K562 (cell line): Measurements from ENCODE around the gene NDUFV3. TPM values are rescaled to one million over a fixed set of nuclear protein-coding genes. Genes with fewer than 3 reads are reported as not detected.
A peak's percentile ranks its signal among the peaks of the same experiment; 100 is the strongest.

Experiments
- ARID1B ChIP-seq: fragments of 450-650 bp; IDR thresholded peaks from 2 replicates; pipeline ENCODE4 v1.6.1; 2016; ENCODE audit warnings: antibody characterized with exemption, mild to moderate bottlenecking, inconsistent platforms
- CC2D1A ChIP-seq: fragments of 450-650 bp; IDR thresholded peaks from 2 replicates; pipeline ENCODE4 v1.6.1; 2017; ENCODE audit warnings: mild to moderate bottlenecking
- DPF2 ChIP-seq: fragments of 450-650 bp; IDR thresholded peaks from 2 replicates; pipeline ENCODE4 v1.6.1; 2016
- FOS ChIP-seq: IDR thresholded peaks from 3 replicates; pipeline ENCODE4 v1.6.1; 2011; ENCODE audit not compliant: insufficient read length; ENCODE audit errors: extremely low read depth
- FOSL1 ChIP-seq: fragments of 200-800 bp; sonication (Bioruptor generic); conservative IDR thresholded peaks from 2 replicates; pipeline ENCODE4 v1.6.1; 2016; ENCODE audit warnings: missing genetic modification characterization, missing compliant biosample characterization
- HDAC8 ChIP-seq: fragments of 450-650 bp; IDR thresholded peaks from 2 replicates; pipeline ENCODE4 v1.6.1; 2016; ENCODE audit warnings: mild to moderate bottlenecking, missing genetic modification characterization, moderate library complexity, missing compliant biosample characterization
- HEY1 ChIP-seq: fragments of 250-450 bp; sonication (Bioruptor Pico); IDR thresholded peaks from 2 replicates; pipeline ENCODE4 v1.5.0; 2020; ENCODE audit warnings: mild to moderate bottlenecking, moderate library complexity, borderline replicate concordance
- HMG20B ChIP-seq: fragments of 250-450 bp; sonication (Bioruptor Pico); IDR thresholded peaks from 2 replicates; pipeline ENCODE4 v1.5.0; 2021; ENCODE audit warnings: mild to moderate bottlenecking
- KDM4B ChIP-seq, 2 experiments: fragments of 450-650 bp in 1 of 2; sonication (generic) in 1 of 2; IDR thresholded peaks; 2 replicates each; pipeline ENCODE4 v1.6.1; 2016 to 2017; ENCODE audit warnings: borderline replicate concordance in 2 of 2, antibody characterized with exemption in 1 of 2, low read depth in 1 of 2, mild to moderate bottlenecking in 1 of 2
- MCM7 ChIP-seq, 2 experiments: fragments of 450-650 bp; IDR thresholded peaks; 2 replicates each; pipeline ENCODE4 v1.6.1; 2016 to 2018
- NEUROD1 ChIP-seq: fragments of 150-350 bp; IDR thresholded peaks from 2 replicates; pipeline ENCODE4 v1.6.1; 2014; ENCODE audit warnings: borderline replicate concordance, low read length, low read depth; ENCODE audit not compliant: partially characterized antibody
- PPARD ChIP-seq: fragments of 250-450 bp; sonication (Bioruptor Pico); IDR thresholded peaks from 2 replicates; pipeline ENCODE4 v1.8.0; 2022; ENCODE audit warnings: inconsistent platforms, mild to moderate bottlenecking, moderate library complexity
- RBM25 ChIP-seq: fragments of 200-400 bp; formaldehyde crosslinking; IDR thresholded peaks from 2 replicates; pipeline ENCODE4 v1.6.1; 2018; ENCODE audit warnings: low read length, low read depth, moderate library complexity; ENCODE audit not compliant: severe bottlenecking
- RNF2 ChIP-seq: sonication (generic); IDR thresholded peaks from 2 replicates; pipeline ENCODE4 v1.6.1; 2016
- ZNF146 ChIP-seq: IDR thresholded peaks from one replicate; pipeline ENCODE4 v1.6.1; 2018; ENCODE audit warnings: missing compliant biosample characterization; ENCODE audit not compliant: unreplicated experiment
- ZNF232 ChIP-seq: sonication (generic); formaldehyde crosslinking; IDR thresholded peaks from 2 replicates; pipeline ENCODE4 v1.8.0; 2022; ENCODE audit warnings: mild to moderate bottlenecking, missing genetic modification reagents
- ZNF444 ChIP-seq: fragments of 250-450 bp; sonication (Bioruptor Pico); IDR thresholded peaks from 2 replicates; pipeline ENCODE4 v1.4.0; 2020; ENCODE audit warnings: mild to moderate bottlenecking, moderate library complexity
- ZNF445 ChIP-seq: fragments of 250-450 bp; sonication (Bioruptor Pico); IDR thresholded peaks from 2 replicates; pipeline ENCODE4 v1.4.0; 2020; ENCODE audit warnings: low read depth, mild to moderate bottlenecking, moderate library complexity
- polyA plus RNA-seq, 8 experiments: library from polyadenylated mRNA; depleted of rRNA in 4 of 8; stranded (reverse) in 5 of 8; unstranded in 3 of 8; fragments of >200 nt; fragmentation: Nextera tagmentation in 2 of 8; fragmentation: Illumina TruSeq in 1 of 8; extraction: Ambion mirVana in 2 of 8; extraction: Trizol in 1 of 8; gene quantifications; 2 replicates each; pipeline versions ENCODE4 v1.2.1 to v1.2.3, GENCODE V29; 2011 to 2014; ENCODE audit warnings: inconsistent platforms in 1 of 8, missing spikeins in 1 of 8
- total RNA-seq, 7 experiments: library from RNA; depleted of rRNA in 6 of 7; stranded (reverse); fragments of >200 nt in 6 of 7; fragmentation: Illumina TruSeq in 2 of 7; extraction: Trizol in 2 of 7; gene quantifications; 2 replicates each; pipeline versions ENCODE4 v1.2.1 to v1.2.3, GENCODE V29; 2011 to 2021; ENCODE audit warnings: low replicate concordance in 1 of 7
- TF ChIP-seq, protein P1 (sequence below): fragments of 250-450 bp; sonication (Bioruptor Pico); IDR thresholded peaks from 2 replicates; pipeline ENCODE4 v1.5.0; 2020; ENCODE audit warnings: mild to moderate bottlenecking, borderline replicate concordance
- TF ChIP-seq, protein P2 (sequence below): fragments of 250-450 bp; sonication (Bioruptor Pico); IDR thresholded peaks from 2 replicates; pipeline ENCODE4 v1.8.0; 2021; ENCODE audit warnings: borderline replicate concordance, mild to moderate bottlenecking, moderate library complexity; ENCODE audit not compliant: poor library complexity, severe bottlenecking
- TF ChIP-seq, protein P3 (sequence below): fragments of 450-650 bp; IDR thresholded peaks from 2 replicates; pipeline ENCODE4 v1.6.1; 2016; ENCODE audit warnings: borderline replicate concordance
- TF ChIP-seq, protein P4 (sequence below): fragments of 250-450 bp; sonication (Bioruptor Pico); IDR thresholded peaks from 2 replicates; pipeline ENCODE4 v1.8.0; 2022; ENCODE audit warnings: inconsistent platforms, mild to moderate bottlenecking, moderate library complexity, borderline replicate concordance

NDUFV3 gene
- total and polyA plus RNA-seq, 9 of the 15 experiments (the other 6 are each of a cell fraction or from before 2014, with no cell fraction given), result 19.1 to 87.8 (median 74.3) TPM

DNA sequence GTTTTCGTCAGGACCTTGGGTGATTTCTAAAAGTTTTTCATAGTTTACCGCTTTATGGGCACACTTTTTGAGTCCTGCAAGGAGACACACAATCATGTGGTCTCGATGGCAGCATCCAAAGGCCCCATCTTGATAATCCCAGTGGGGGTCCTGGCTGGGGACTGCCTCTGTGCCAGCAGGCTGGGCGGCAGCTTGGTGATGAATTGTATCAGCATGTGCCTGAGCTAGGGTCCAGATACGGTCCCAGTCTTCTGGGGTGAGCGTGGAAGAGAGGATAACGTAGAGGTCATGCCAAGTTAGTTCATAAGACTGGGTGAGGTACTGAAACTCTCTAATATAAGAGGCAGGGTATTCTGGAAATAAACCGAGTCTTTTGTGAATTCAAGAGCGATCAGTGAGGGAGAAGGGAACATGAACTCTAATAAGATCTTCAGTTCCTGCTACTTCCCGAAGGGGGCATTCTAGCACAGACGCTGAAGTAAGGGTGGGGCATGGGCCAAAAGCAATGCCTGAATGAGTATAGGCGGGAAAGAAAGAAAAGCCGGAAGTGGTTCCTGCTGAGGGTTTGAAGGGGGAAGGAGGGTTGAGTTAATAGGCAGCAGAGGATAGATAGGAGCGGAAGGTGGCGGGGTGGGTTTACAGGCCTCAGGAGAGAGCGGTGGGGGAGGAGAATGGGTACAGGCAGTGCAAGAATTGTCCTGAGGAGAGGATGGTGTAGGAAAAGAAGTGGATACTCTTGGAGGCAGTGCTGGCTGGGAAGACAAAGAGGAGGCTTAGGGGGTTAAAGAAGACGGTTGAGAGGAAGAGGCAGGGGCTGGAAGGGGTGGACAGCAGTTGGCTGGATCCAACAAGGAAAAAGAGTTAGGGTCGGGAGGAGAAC is 30.7 kb downstream of the NDUFV3 start (continued):
- TF ChIP-seq, protein P1, sequence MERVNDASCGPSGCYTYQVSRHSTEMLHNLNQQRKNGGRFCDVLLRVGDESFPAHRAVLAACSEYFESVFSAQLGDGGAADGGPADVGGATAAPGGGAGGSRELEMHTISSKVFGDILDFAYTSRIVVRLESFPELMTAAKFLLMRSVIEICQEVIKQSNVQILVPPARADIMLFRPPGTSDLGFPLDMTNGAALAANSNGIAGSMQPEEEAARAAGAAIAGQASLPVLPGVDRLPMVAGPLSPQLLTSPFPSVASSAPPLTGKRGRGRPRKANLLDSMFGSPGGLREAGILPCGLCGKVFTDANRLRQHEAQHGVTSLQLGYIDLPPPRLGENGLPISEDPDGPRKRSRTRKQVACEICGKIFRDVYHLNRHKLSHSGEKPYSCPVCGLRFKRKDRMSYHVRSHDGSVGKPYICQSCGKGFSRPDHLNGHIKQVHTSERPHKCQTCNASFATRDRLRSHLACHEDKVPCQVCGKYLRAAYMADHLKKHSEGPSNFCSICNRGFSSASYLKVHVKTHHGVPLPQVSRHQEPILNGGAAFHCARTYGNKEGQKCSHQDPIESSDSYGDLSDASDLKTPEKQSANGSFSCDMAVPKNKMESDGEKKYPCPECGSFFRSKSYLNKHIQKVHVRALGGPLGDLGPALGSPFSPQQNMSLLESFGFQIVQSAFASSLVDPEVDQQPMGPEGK (CRISPR knock-in tag), result no peak
- no peak for TF ChIP-seq ZNF444 (CRISPR knock-in tag)
- TF ChIP-seq CC2D1A, result peak; percentile 97
- TF ChIP-seq RBM25, result no peak
- peak; percentile 88 for TF ChIP-seq ARID1B
- TF ChIP-seq, protein P2, sequence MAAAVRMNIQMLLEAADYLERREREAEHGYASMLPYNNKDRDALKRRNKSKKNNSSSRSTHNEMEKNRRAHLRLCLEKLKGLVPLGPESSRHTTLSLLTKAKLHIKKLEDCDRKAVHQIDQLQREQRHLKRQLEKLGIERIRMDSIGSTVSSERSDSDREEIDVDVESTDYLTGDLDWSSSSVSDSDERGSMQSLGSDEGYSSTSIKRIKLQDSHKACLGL (CRISPR knock-in tag), result no peak
- no peak for TF ChIP-seq HMG20B (CRISPR knock-in tag)
- TF ChIP-seq, protein P3, sequence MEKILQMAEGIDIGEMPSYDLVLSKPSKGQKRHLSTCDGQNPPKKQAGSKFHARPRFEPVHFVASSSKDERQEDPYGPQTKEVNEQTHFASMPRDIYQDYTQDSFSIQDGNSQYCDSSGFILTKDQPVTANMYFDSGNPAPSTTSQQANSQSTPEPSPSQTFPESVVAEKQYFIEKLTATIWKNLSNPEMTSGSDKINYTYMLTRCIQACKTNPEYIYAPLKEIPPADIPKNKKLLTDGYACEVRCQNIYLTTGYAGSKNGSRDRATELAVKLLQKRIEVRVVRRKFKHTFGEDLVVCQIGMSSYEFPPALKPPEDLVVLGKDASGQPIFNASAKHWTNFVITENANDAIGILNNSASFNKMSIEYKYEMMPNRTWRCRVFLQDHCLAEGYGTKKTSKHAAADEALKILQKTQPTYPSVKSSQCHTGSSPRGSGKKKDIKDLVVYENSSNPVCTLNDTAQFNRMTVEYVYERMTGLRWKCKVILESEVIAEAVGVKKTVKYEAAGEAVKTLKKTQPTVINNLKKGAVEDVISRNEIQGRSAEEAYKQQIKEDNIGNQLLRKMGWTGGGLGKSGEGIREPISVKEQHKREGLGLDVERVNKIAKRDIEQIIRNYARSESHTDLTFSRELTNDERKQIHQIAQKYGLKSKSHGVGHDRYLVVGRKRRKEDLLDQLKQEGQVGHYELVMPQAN, result peak; percentile 79
- TF ChIP-seq FOSL1 (tag), result no peak; the same call in 1 of the 2 replicates
- TF ChIP-seq HDAC8 (tag), result no peak
- peak; percentile 74; the same call in 1 of the 2 replicates for TF ChIP-seq RNF2
- TF ChIP-seq, protein P4, sequence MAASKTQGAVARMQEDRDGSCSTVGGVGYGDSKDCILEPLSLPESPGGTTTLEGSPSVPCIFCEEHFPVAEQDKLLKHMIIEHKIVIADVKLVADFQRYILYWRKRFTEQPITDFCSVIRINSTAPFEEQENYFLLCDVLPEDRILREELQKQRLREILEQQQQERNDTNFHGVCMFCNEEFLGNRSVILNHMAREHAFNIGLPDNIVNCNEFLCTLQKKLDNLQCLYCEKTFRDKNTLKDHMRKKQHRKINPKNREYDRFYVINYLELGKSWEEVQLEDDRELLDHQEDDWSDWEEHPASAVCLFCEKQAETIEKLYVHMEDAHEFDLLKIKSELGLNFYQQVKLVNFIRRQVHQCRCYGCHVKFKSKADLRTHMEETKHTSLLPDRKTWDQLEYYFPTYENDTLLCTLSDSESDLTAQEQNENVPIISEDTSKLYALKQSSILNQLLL (CRISPR knock-in tag), result no peak
- TF ChIP-seq DPF2, result peak; percentile 91
- no peak for TF ChIP-seq ZNF146
- TF ChIP-seq ZNF445 (CRISPR knock-in tag), result no peak
- peak in 1 of 2 experiments; percentile 42; a peak in 1 of 4 replicates for TF ChIP-seq KDM4B (IDR thresholded peaks at IDR 0.05; ENCODE audit: borderline replicate concordance in 2 of 2, low read depth in 1 of 2)
- TF ChIP-seq FOS, result no peak
- TF ChIP-seq PPARD (CRISPR knock-in tag), result no peak
- TF ChIP-seq HEY1 (CRISPR knock-in tag), result 0 out of 2 replicates have a peak, but pooled peaks have one; percentile 18
- peak; percentile 47 for TF ChIP-seq NEUROD1
- TF ChIP-seq MCM7 (IDR thresholded peaks at IDR 0.05), result 0 out of 4 replicates have a peak, but pooled peaks have one; percentile 53 to 71
- no peak for TF ChIP-seq ZNF232 (CRISPR knock-in tag)
